ENCODE data around the gene MAPK8. TPM values are rescaled to one million over a fixed set of nuclear protein-coding genes. Genes with fewer than 3 reads are reported as not detected.
A peak's percentile ranks its signal among the peaks of the same experiment; 100 is the strongest.

The MAPK8 gene
- total and polyA plus RNA-seq, 9 of the 15 experiments (the other 6 are each of a cell fraction or from before 2014, with no cell fraction given) = 6.4 to 159 (median 71.0) TPM

DNA sequence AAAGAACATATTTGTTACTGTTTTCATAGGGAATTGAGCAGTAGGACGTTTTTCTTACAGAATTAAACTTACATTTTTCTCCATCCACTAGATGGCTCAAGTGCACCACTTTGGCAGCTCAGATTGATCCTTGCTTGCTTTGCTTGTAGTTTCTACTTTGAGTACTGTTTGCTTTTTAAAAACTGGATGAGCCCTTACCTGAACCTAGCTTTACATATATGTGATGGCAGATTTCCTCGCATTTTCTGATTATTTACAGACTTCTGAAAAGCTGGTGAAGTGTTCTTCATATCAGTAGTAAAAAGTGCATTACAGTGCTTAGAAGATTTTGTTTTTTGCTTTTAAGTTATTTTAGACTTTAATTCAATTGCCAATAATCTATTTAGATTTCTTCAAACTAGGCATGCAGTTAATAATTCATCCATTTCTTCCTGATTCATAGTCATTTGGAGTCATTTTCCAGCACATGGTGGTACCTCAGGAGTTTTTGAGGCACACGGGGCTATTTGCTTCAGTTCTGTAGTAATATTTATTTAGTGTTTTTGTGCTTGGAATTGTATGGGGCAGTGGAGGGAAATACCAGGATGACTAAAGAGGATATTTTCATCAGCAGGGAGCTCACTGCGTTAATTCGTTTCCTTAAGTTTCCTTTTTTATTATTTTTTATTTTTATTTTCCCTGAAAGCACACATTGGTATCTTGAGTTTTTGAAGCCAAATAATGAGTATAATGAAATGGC, 57.3 kb downstream of the MAPK8 start:
- ChIA-PET CTCF (ENCODE audit: low intra/inter-chr PET ratio) (interaction anchor here (0.6 to 5.7 kb wide), 8 partner anchors 13 to 294 kb away, joined by 3 to 77 read pairs (median 8); no protein-coding TSS in a partner anchor), POLR2A (interaction anchor here (0.6 to 1.2 kb wide), 7 partner anchors 10 to 292 kb away, joined by 3 to 4 read pairs (median 3); no protein-coding TSS in a partner anchor)
- no peak overlapping the region for H3K4me3 ChIP-seq
- no peaks in the 10 kb centered on the region; the same call in 2 of the 3 replicates for H3K36me3 ChIP-seq (ENCODE audit: control insufficient read depth, insufficient read depth, low read length)
- H3K79me2 ChIP-seq (ENCODE audit: control insufficient read depth, insufficient read depth, low read length) = peaks cover 90% of the 10 kb centered on the region
- no peaks in the 10 kb centered on the region for H3K27me3 ChIP-seq (ENCODE audit: control insufficient read depth in 2 of 2, insufficient read depth in 2 of 2, low read length in 2 of 2)
- no peaks in the 10 kb centered on the region for H3K9me1 ChIP-seq (ENCODE audit: control insufficient read depth, insufficient read depth, low read length)
- ATAC-seq = peak; percentile 91
- peak overlapping the region in 1 of 2 experiments; percentile 40; a peak in 1 of 4 replicates for H3K9ac ChIP-seq (ENCODE audit: insufficient read depth in 1 of 2, low read depth in 2 of 2, low read length in 2 of 2)
- 16% methylated on average over 5 of the region's 5 CpGs for WGBS (ENCODE audit: insufficient coverage, low coverage, missing lambda C conversion rate)
- H2AFZ ChIP-seq (ENCODE audit: low read depth, low read length) = no peak overlapping the region
- H3K4me2 ChIP-seq (ENCODE audit: insufficient read depth, low read length) = no peak overlapping the region
- peak; percentile 30 to 88 (median 50) for DNase-seq (ENCODE audit: extremely low read depth in 1 of 4, low spot score in 3 of 4)
- peaks cover 6 to 37% of the 10 kb centered on the region in 2 experiments for H3K4me1 ChIP-seq (replicated peaks in 1 of 2; ENCODE audit: control insufficient read depth in 2 of 2, insufficient read depth in 2 of 2, low read length in 2 of 2)
- in situ Hi-C loops (cut with MboI) = loop anchor here (5.0 to 10.0 kb wide), 2 partner anchors 144 to 291 kb away; no protein-coding TSS in a partner anchor
- intact Hi-C loops (cut with micrococcal nuclease) = loop anchor here (1.0 to 5.0 kb wide), 5 partner anchors 54 to 289 kb away; no protein-coding TSS in a partner anchor
- H3K27ac ChIP-seq (ENCODE audit: extremely low read depth, low read depth, low read length) = peak overlapping the region; percentile 36; the same call in 2 of the 3 replicates
- no peaks in the 10 kb centered on the region for H4K20me1 ChIP-seq (replicated peaks; ENCODE audit: control insufficient read depth, insufficient read depth, low read length)
- FAIRE-seq = peak; percentile 90
- no peaks in the 10 kb centered on the region for H3K9me3 ChIP-seq (replicated peaks; ENCODE audit: control insufficient read depth, insufficient read depth, low read depth, low read length)
- no TSS peak for BruUV-seq (replicated peaks)
- TF ChIP-seq RUNX1 (IDR thresholded peaks at IDR 0.05; ENCODE audit: low read depth) (no peak), KLF6 (CRISPR knock-in tag; IDR thresholded peaks at IDR 0.05; ENCODE audit: borderline replicate concordance) (no peak), ILF3 (IDR thresholded peaks at IDR 0.05; ENCODE audit: borderline replicate concordance) (no peak), NR3C1 (CRISPR knock-in tag; IDR thresholded peaks at IDR 0.05) (no peak), UBTF (IDR thresholded peaks at IDR 0.05; ENCODE audit: borderline replicate concordance in 1 of 2, low read depth in 2 of 2, low read length in 2 of 2) (no peak), ZBTB2 (IDR thresholded peaks at IDR 0.05) (no peak), TGIF2 (CRISPR knock-in tag; IDR thresholded peaks at IDR 0.05) (no peak), SREBF2 (CRISPR knock-in tag; IDR thresholded peaks at IDR 0.05) (no peak), MAFG (tag; conservative IDR thresholded peaks at IDR 0.05) (no peak), STAT5B (CRISPR knock-in tag; IDR thresholded peaks at IDR 0.05) (no peak), ZNF77 (CRISPR knock-in tag; IDR thresholded peaks at IDR 0.05) (no peak), ZNF232 (CRISPR knock-in tag; IDR thresholded peaks at IDR 0.05) (no peak), THRAP3 (IDR thresholded peaks at IDR 0.05; ENCODE audit: borderline replicate concordance) (no peak), ZNF699 (CRISPR knock-in tag; IDR thresholded peaks at IDR 0.05; ENCODE audit: insufficient replicate concordance) (no peak), RBM17 (IDR thresholded peaks at IDR 0.05; ENCODE audit: borderline replicate concordance, low read depth, low read length) (no peak), PHTF2 (CRISPR knock-in tag; IDR thresholded peaks at IDR 0.05) (no peak)
- TF ChIP-seq, protein P1, sequence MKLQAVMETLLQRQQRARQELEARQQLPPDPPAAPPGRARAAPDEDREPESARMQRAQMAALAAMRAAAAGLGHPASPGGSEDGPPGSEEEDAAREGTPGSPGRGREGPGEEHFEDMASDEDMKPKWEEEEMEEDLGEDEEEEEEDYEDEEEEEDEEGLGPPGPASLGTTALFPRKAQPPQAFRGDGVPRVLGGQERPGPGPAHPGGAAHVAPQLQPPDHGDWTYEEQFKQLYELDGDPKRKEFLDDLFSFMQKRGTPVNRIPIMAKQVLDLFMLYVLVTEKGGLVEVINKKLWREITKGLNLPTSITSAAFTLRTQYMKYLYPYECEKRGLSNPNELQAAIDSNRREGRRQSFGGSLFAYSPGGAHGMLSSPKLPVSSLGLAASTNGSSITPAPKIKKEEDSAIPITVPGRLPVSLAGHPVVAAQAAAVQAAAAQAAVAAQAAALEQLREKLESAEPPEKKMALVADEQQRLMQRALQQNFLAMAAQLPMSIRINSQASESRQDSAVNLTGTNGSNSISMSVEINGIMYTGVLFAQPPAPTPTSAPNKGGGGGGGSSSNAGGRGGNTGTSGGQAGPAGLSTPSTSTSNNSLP (IDR thresholded peaks at IDR 0.05; ENCODE audit: borderline replicate concordance, low read depth, low read length) = peak; percentile 27; the same call in 1 of the 2 replicates

Measured in K562 (cell line).